Measurements from ENCODE around the gene PPHLN1. TPM values are rescaled to one million over a fixed set of nuclear protein-coding genes. Genes with fewer than 3 reads are reported as not detected.

PPHLN1 gene
- total RNA-seq, 1 donor from 2014 or later: 57.2 TPM

DNA sequence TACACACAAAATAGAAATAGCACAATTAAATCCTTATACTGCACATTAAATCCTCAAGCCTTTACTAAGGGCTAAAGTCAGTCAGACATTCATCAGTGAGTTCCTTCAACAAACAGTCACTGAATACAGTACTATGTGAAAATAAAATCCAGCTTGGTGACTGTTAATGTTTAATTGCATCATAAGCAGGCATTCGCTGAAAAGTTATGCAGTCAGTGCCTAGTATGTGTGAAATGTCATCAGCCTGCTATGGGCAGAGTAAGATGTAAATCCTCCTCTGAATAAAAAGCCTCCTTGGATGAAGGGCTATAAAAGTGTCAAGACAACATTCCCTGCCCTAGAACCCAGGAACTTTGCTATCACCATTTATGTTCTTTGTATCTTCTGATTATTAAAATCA lies 147.2 kb downstream of the PPHLN1 start:
- DNase-seq (ENCODE audit: low read depth): no peak
- Histone ChIP-seq H3K36me3 (ENCODE audit: control insufficient read depth, insufficient read depth, low read length) (peaks cover 1% of the 10 kb centered on the region), H3K27me3 (ENCODE audit: control insufficient read depth, insufficient read depth, low read length) (no peaks in the 10 kb centered on the region), H3K4me3 (ENCODE audit: low read depth, low read length) (no peak overlapping the region)
- TF ChIP-seq CTCF (IDR thresholded peaks at IDR 0.05; ENCODE audit: insufficient read depth, low read length, poor library complexity, severe bottlenecking): no peak

DNA sequence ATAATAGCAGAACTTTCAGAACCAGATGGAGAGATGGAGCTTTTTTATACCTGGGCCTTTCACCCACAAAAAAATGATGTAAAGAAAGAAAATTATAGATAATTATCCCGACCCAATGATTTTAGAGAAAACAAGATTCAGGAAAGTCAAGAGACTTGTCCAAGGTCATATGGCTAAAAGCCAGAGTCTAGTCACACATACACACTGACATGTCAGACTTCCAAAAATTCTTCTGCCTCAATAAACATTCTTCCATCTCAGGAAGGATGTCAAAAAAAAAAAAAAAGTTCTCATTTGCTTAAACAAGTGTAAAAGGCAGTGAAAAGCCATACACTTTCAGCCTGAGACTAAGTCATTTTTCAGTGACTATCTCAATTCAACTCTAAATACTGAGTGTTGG lies 147.6 kb downstream of the PPHLN1 start:
- no peak for TF ChIP-seq CTCF (IDR thresholded peaks at IDR 0.05; ENCODE audit: insufficient read depth, low read length, poor library complexity, severe bottlenecking)
- Histone ChIP-seq H3K36me3 (ENCODE audit: control insufficient read depth, insufficient read depth, low read length) (peaks cover 1% of the 10 kb centered on the region), H3K4me3 (ENCODE audit: low read depth, low read length) (no peak overlapping the region), H3K27me3 (ENCODE audit: control insufficient read depth, insufficient read depth, low read length) (no peaks in the 10 kb centered on the region)
- DNase-seq (ENCODE audit: low read depth): no peak

DNA sequence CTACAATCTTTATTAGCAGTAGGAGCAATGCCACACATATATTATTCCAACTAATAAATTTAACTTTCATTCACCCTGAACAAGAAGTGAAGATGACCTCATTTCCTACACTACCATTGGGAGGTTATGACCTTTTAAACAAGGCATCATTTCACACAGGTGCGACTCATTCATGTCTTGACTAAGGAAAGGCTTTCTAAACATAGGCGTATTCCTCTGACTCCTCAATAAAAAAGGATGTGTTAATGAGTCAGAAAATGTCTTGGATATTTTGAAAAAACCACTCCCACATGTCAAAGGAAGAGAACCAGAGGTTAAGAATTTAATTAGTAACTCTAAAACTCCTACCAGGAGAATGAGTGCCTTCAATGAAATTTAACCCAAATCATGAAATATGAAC lies 148.4 kb downstream of the PPHLN1 start:
- no peak for TF ChIP-seq CTCF (IDR thresholded peaks at IDR 0.05; ENCODE audit: insufficient read depth, low read length, poor library complexity, severe bottlenecking)
- H3K4me3 ChIP-seq (ENCODE audit: low read depth, low read length): no peak overlapping the region
- H3K36me3 ChIP-seq (ENCODE audit: control insufficient read depth, insufficient read depth, low read length): no peaks in the 10 kb centered on the region
- no peaks in the 10 kb centered on the region for H3K27me3 ChIP-seq (ENCODE audit: control insufficient read depth, insufficient read depth, low read length)
- peak; percentile 74 for DNase-seq (ENCODE audit: low read depth)

GRCh38 chr12:42475106-42475505 lies 149.1 kb downstream of the PPHLN1 start:
- H3K4me3 ChIP-seq (ENCODE audit: low read depth, low read length): no peak overlapping the region
- no peak for DNase-seq (ENCODE audit: low read depth)
- no peaks in the 10 kb centered on the region for H3K27me3 ChIP-seq (ENCODE audit: control insufficient read depth, insufficient read depth, low read length)
- no peak for TF ChIP-seq CTCF (IDR thresholded peaks at IDR 0.05; ENCODE audit: insufficient read depth, low read length, poor library complexity, severe bottlenecking)
- no peaks in the 10 kb centered on the region for H3K36me3 ChIP-seq (ENCODE audit: control insufficient read depth, insufficient read depth, low read length)

DNA sequence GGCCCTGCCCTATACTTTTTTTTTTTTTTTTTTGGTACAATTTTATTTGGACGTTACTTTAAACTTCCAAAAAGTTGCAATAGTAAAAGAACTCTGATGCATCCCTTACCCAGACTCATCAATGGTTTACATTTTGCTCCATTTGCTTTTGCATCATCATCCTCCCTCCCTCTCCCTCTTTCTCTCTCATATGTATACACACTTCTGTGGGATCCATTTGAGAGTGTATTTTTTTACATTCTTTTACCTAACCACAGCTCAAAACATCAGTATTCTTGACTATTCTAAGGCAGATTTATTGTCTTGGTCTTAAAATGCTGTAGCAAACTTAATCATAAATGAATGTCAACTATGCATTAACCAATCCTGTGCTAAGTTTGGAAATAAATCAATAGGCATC lies 152.0 kb downstream of the PPHLN1 start:
- peaks cover 2% of the 10 kb centered on the region for H3K36me3 ChIP-seq (ENCODE audit: control insufficient read depth, insufficient read depth, low read length)
- no peak overlapping the region for H3K4me3 ChIP-seq (ENCODE audit: low read depth, low read length)
- DNase-seq (ENCODE audit: low read depth): no peak
- H3K27me3 ChIP-seq (ENCODE audit: control insufficient read depth, insufficient read depth, low read length): no peaks in the 10 kb centered on the region
- TF ChIP-seq CTCF (IDR thresholded peaks at IDR 0.05; ENCODE audit: insufficient read depth, low read length, poor library complexity, severe bottlenecking): no peak

GRCh38 chr12:42481368-42481767 lies 155.4 kb downstream of the PPHLN1 start:
- peaks cover 2% of the 10 kb centered on the region for H3K36me3 ChIP-seq (ENCODE audit: control insufficient read depth, insufficient read depth, low read length)
- peak overlapping the region; percentile 51 for H3K4me3 ChIP-seq (ENCODE audit: low read depth, low read length)
- DNase-seq (ENCODE audit: low read depth): no peak
- no peak for TF ChIP-seq CTCF (IDR thresholded peaks at IDR 0.05; ENCODE audit: insufficient read depth, low read length, poor library complexity, severe bottlenecking)
- H3K27me3 ChIP-seq (ENCODE audit: control insufficient read depth, insufficient read depth, low read length): no peaks in the 10 kb centered on the region
